WTC11 (cell line): ENCODE measurements around the gene PPP2R1A. TPM values are rescaled to one million over a fixed set of nuclear protein-coding genes. Genes with fewer than 3 reads are reported as not detected.

Experiments
- microRNA-seq: library from miRNA; unstranded; fragments of <30 nt; microRNA quantifications from one replicate; pipeline ENCODE4 v1.2.0, GENCODE V29; 2022; ENCODE audit warnings: borderline number of aligned reads
- total RNA-seq: library from RNA; stranded (reverse); gene quantifications from 3 replicates; pipeline ENCODE4 v1.2.3, GENCODE V29; 2021

The PPP2R1A gene
- total RNA-seq, 1 experiment from 2014 or later: 505 TPM

Small RNAs within 50 kb of the gene (microRNA-seq; reads per million reads assigned to microRNA genes)
- gene MIR6801: not detected

Other genes starting within 250 kb of the PPP2R1A start
- 5.5 to 8.1 TPM (median 6.9 TPM) in 3 replicates for gene ZNF350, start 203.2 kb upstream of the PPP2R1A start, total RNA-seq
- 9.7 to 12.6 TPM (median 11.9 TPM) in 3 replicates for gene ZNF615, start 181.8 kb upstream of the PPP2R1A start, total RNA-seq
- 14.6 to 19.5 TPM (median 16.5 TPM) in 3 replicates for gene ZNF614, start 161.7 kb upstream of the PPP2R1A start, total RNA-seq
- gene ZNF432, start 141.2 kb upstream of the PPP2R1A start, total RNA-seq: 8.4 to 10.3 TPM (median 8.9 TPM) in 3 replicates
- gene ZNF841, start 94.3 kb upstream of the PPP2R1A start, total RNA-seq: 17.5 to 27.9 TPM (median 21.8 TPM) in 3 replicates
- 27.2 to 34.6 TPM (median 28.8 TPM) in 3 replicates for gene ZNF616, start 50.1 kb upstream of the PPP2R1A start, total RNA-seq
- 20.3 to 28.8 TPM (median 22.8 TPM) in 3 replicates for gene ZNF836, start 18.4 kb upstream of the PPP2R1A start, total RNA-seq
- 30.4 to 32.9 TPM (median 31.4 TPM) in 3 replicates for gene ZNF766, start 79.5 kb downstream of the PPP2R1A start, total RNA-seq
- 26.4 to 36.0 TPM (median 31.3 TPM) in 3 replicates for gene ZNF480, start 107.1 kb downstream of the PPP2R1A start, total RNA-seq
- 4.4 to 8.5 TPM (median 6.6 TPM) in 3 replicates for gene ZNF610, start 146.2 kb downstream of the PPP2R1A start, total RNA-seq
- 29.0 to 34.0 TPM (median 29.1 TPM) in 3 replicates for gene ZNF880, start 179.9 kb downstream of the PPP2R1A start, total RNA-seq
- gene ZNF528, start 207.8 kb downstream of the PPP2R1A start, total RNA-seq: 20.8 to 21.1 TPM (median 20.8 TPM) in 3 replicates
- 0.23 to 0.42 TPM (median 0.37 TPM) in 3 replicates for gene ZNF534, start 239.1 kb downstream of the PPP2R1A start, total RNA-seq